ENCODE data around the gene HPF1.
"Not testable (repeated sequence)": the region's sequence is repeated elsewhere in the genome, so short reads cannot be mapped to it uniquely, and the experiment has no call there.

Gene HPF1

DNA sequence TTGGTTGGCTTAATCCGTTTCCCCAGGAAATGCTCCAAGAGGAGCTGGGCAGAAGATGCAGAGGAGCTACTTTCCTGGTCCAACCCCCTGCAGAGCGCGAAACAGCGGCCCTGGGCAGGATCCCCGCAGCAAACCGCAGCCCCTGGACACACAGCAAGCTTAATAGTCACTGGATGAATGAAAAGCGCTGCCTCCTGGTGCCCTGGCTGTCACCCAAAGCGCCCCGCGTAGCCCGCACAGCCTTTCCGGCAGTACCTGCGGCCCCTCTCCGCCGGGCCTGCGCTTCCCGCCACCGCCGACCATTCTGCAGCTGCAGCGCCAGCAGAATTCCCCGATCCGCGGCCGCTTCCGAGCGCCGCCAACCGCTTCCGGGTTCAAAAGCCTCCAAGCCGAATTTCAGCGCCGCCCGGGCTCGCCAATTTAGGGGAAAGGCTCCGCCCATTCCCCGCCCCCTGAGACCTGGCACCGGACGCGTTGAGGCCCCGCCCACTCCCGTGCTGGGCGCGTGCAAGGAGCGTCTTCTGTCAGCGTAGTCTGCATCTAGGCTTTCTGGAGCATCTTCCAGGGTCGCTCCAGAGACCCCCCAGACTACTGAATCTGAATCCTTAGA, at the start of gene HPF1:
Gene HPF1, minus strand, starts transcription at position 370 of the 610 bp plus-strand sequence. Its CDS starts 67 bp downstream, at position 303.
- DNase-seq, result peak; percentile 57

DNA sequence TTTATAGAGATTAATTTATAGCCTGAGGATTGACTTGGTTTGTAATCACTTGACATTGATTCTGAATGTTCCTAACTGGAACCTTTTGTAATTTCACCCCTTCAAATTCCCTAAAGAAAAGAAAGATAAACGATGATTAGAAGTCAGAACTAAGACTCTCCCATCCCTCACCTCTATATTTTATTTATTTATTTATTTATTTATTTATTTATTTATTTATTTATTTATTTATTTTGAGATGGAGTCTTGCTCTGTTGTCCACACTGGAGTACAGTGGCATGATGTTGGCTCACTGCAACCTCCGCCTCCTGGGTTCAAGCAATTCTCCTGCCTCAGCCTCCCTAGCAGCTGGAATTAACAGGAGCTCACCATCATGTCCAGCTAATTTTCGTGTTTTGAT, 49.0 kb upstream of the HPF1 start:
- not testable (repeated sequence) for DNase-seq

- DNase-seq, result no peak
Observed at GRCh38 chr4:169803413-169803812, 45.7 kb upstream of the HPF1 start.

DNA sequence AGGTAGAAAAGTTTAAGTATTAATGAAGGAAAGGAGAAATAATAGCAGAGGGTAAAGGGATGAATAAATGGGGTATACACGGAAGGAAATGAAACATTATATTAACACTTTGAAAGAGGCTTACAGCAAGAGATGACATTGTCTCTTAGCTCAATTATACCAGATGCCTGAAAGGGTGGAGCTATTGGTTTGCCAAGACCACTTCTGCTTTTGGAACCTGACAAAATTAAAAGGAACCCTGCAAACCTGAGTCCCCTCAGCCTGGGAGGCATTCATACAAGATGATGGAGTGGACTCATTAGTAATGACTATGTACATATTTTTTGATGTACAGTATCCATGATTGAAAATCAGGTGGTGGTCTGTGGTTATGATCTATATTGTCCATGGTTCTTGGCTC, 45.1 kb upstream of the HPF1 start:
- no peak for DNase-seq

DNA sequence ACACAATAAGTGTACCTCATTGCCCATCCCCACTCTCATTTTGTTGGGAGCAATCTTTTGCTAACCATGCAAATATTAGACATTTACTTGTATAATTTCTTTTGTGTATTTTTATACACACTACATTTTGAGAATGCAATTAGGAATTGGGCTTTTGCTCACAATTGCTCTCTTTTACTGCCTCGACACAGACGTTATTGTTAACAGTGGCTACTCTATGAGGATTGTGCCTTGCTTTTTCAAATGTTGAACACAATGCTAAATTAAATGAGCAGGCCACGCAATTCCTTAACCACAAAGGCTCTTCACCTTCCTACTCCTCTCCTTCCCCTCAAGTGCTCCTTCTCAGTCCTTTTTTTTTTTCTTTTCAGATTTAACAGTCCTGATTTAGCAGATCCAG, 42.8 kb upstream of the HPF1 start:
- DNase-seq, result no peak

- no peak for DNase-seq
Observed at GRCh38 chr4:169799260-169799659, 41.5 kb upstream of the HPF1 start.

DNA sequence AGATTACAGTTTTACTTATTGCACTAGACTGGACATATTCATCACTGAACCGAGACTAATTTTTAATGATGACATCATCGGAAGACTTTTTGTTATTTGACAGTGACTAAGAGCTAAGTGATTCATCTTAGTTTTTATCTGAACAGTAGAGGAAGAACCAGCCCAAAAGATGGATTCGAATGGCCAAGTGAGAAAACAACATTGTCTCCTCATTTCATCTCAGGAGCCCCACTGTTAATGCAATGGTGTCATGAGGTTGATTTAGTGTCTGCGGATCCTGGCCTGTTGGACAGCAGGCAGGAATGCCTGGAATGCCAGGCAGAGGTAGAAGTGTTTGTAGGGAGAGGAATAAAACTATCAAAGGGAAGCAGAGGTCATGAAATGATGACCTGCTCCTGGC, 37.8 kb upstream of the HPF1 start:
- DNase-seq, result no peak

DNA sequence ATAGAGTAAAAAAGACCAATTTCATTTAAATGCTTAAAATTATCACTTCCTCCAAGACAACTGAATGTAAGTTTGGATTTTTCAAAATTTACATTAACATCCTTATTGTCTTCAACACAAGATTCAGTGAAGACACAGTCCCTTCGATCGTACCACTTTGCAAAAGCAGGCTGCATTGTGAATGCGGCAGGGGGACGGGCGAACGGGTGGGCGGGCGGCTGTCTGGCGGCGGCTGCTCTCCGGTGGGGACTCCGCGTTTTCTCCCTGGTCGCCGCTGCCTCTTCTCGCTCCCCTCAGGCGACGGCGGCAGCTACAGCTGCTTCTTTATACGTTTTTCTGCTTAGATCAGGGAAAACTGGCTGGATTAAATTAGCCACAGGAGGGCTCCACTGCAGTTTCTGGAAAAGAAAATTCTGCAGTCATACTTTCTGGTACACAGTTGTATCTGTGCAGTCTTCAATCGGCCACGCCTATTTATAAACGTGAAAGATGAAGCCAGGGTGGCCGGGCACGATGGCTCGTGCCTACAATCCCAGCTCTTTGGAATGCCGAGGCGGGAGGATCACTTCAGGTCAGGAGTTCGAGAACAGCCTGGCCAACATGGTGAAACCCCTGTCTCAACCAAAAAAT, 33.9 kb upstream of the HPF1 start:
- DNase-seq, result peak; percentile 9

DNA sequence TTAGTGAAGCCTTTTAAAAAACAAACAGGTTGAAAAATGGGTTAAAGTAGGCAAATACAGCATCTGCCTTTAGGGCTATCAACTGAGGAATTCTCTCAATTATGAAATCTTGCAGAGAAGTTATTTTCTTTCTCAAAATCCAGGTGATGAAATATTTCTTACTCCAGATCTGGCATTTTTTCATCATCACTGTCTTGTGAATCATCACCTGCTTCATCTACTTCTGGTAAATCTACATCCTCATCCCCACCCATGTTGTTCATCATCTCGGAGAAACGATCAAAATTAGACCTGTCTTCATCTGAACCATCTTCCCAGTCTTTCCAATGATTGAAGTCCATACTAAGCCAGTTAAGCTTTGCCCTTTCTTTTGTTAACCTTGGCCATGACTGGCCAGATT, 33.3 kb upstream of the HPF1 start:
- no peak for DNase-seq

GRCh38 chr4:169774466-169775445, 17.0 kb upstream of the HPF1 start:
- DNase-seq, result no peak

- DNase-seq, result no peak
Observed at GRCh38 chr4:169773889-169774288, 16.1 kb upstream of the HPF1 start.

GRCh38 chr4:169771556-169772080, 13.9 kb upstream of the HPF1 start:
- DNase-seq, result not testable (repeated sequence)

GRCh38 chr4:169770416-169770815, 12.7 kb upstream of the HPF1 start:
- no peak for DNase-seq

GRCh38 chr4:169768385-169768784, 10.6 kb upstream of the HPF1 start:
- DNase-seq, result no peak

DNA sequence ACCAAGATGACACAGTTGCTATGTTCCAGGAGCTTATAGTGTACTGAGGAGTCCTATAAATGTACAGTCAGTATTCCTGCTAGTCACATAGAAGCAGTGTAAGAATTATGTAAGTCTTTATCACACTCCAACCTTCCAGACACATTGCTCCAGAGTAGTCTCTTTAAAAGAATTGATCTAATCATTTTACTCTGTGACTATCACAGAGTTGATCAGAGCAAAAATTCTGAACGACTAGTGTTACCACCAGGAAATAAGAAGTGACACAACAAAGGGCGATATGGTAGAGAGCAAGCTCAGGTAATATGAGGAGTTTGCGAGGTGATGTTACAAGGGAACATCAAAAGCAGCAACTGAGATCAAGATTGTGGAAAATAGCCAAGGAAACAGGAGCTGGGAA, 9.0 kb upstream of the HPF1 start:
- no peak for DNase-seq

GRCh38 chr4:169765835-169766234, 8.1 kb upstream of the HPF1 start:
- DNase-seq, result no peak

DNA sequence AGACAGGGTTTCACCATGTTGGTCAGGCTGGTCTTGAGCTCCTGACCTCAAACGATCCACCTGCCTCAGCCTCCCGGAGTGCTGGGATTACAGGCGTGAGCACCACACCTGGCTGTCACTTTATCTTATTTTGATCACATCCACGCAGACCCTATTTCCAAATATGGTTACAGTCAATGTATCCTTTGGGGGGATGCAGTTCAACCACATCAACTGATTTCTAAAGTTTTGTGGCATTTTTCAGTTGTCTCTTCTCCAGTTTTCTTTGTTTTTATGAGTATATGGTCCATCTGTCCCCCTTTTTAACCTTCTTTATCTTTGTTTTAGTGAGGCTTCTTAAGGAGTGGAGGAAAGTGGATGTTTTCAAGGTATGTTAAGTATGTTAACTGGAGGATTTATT, 4.1 kb upstream of the HPF1 start:
- no peak for DNase-seq

DNA sequence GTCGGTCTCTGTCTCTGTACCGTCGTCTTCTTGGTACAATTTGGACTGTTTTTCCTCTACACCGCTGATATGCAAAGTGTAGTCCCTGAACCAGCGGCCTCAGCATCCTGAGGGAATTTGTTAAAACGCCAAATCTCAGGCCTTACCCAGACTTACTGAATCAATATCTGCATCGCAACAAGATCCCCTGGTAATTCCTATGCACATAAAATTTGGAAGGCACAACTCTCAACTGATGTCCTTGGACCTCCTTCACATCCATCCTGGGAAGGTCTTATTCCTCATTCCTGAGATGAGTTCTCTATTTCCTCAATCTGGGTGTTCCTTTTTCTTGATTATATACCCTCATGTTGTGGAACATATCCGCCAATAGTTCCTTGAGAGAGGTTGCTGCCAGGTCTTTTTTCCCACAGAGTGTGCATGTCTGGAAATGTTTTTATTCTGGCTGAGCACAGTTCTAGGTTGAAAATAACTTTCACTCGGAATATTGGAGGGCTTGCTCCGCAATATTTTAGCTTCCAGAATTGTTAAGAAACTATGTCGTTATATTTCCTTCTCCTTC, 738 bp upstream of the HPF1 start:
- no peak for DNase-seq

DNA sequence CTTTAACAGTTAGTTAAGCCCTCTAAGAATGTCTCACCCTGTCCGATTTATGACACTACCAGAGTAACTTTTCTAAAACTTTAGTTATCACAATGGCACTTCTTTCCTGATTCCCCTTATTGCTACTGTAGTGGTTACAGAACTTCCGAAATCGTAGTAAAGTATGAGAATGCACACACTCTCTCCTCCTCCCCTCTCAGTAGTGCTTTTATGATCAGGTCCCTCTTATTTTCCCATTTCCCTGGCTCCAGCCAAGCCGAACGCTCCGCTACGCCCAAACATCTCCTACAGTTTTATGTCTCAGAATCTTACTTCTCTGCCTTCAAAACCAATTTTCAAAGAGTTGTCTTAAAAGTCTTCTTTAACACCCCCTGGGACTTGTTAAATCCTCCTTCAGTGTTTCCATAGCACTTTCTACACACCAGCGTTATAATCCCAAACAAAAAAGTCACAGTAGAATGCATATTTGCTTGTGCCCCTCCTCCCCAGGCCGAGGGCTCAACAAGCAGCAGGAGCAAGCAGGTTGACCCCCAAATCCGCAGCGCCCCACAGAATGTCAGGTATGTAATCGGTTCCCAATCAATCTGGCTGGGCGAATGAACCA, 671 bp downstream of the HPF1 start:
- no peak for DNase-seq

- DNase-seq, result no peak
Observed at GRCh38 chr4:169745291-169745690, 12.5 kb downstream of the HPF1 start.

- DNase-seq, result no peak
Observed at GRCh38 chr4:169744601-169745000, 13.1 kb downstream of the HPF1 start.

- DNase-seq, result no peak
Observed at GRCh38 chr4:169741569-169741968, 16.2 kb downstream of the HPF1 start.

GRCh38 chr4:169738604-169739003, 19.1 kb downstream of the HPF1 start:
- not testable (repeated sequence) for DNase-seq

All from 8988T (cell line).